ENCODE measurements around the gene NUDC.
"Not testable (repeated sequence)": the region's sequence is repeated elsewhere in the genome, so short reads cannot be mapped to it uniquely, and the experiment has no call there.

NUDC gene

DNA sequence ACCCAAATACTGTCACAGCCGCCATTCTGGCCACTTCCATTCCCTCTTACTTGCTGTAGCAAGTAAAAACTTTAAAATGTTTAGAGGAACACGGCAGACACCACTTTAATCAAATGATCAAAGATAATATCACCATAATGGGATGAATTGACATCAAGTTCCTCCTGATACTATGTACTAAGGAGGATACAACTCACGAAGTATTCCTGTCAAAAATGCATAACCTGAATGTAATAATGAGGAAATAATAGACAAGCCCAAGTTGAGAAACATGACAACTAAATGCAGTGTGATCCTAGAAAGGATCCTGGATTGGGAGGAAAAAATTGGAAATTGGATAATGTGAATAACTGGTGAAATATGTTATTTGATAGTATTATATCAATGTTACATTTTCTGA, 34.8 kb downstream of the NUDC start:
- DNase-seq: no peak

DNA sequence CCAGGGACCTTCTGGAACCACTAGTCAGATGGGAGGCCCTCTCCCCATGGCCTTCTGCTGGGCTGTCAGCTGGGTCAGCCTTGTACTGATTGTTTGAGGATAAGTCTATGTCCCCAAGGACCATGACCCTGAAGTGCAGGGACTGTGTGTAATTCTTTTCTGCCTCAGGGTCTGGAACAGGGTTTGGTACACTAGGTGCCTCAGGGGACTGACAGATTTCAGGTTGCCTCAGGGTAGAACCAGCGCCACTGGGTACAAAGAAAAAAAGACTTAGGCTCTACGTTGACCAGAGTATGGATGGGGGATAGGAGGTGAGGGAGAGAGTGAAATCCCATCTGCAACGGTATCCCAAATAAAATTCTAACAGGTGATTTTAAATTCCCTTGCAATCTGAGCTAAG, 35.8 kb downstream of the NUDC start:
- no peak for DNase-seq

DNA sequence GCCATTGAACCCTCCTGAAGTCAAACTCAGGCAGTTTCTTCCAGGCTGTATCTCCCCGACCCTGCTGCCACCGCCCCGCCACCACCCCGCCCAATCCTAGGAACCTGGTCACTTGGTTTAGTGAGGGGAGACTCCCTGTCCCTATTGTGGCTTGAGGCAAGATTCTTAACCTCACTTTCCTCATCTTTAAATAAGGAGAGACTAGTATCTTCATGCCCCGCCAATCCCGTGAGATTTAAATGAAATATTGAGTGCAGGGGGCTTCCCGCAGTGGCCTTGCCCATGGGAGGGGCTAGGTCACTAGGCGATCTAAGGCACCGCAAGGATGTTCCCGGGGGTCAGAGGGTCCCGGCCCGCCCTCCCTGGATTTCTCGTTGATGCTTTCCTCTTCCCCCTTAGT, 37.7 kb downstream of the NUDC start:
- no peak for DNase-seq

DNA sequence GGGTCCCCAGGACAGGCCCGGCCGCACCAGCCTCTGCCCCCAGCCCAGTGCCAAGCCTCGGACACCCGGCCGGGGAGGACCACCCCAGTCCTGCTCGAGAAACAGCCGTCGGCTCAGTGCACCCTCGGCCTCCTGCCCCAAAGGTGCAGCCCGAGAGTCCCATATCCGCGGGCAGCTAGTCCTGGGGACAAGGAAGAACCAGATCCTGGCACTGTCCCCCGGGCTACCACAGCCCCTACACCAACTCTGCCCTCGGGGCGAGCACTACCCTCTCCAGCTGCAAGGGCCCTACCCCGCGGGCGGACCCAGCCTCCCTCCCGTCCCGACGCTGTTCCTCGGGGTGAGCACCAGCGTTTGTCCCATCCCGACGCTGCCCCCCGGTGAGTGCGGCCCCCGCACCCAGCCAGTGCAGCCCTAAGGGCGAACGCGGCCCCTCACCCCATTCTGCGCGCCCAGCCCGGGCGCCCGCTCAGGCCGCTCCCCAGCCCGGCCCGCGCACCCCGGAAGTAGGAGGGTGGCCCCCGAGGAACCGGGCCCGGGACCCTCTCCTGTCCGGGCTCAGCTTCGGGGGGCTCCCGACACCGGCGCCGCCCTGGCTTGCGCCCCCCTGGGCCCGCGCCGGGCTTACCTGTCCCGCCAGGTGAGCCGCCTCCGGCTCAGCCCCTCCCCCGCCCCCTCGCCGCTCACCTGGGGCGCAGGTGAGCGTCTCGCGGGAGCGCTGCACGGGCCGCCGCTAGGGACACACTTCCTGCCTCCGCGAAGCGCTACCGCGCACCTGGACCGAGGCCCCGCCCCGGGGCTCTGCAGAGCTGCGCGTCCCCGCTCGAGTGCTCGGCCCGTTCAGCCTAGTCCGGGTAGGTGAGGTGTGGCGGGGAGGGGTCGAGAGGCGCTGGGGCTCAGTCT, 38.4 kb downstream of the NUDC start, which contains the start of gene KDF1:
KDF1 (minus strand) TSS at position 747 of the 903 bp plus-strand sequence. CDS start 8,088 bp downstream, outside the sequence.
- DNase-seq: no peak

DNA sequence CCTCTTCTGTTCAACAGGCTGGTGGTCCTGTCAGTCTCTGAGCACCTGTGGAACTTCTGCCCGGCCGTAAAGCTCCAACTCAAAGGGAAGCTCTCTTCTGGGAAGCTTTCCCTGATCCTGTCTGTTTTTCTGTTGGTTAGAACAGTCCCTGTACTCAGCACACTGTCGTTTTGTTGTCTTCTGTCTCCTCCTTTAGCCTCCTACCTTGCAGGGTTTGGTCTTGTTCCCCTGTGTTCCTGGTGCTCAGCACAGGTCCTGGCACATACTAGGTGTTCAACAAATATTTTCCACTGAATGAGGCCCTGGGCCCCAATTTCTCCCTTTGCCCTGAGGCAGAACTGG, 39.1 kb downstream of the NUDC start:
- DNase-seq: no peak

DNA sequence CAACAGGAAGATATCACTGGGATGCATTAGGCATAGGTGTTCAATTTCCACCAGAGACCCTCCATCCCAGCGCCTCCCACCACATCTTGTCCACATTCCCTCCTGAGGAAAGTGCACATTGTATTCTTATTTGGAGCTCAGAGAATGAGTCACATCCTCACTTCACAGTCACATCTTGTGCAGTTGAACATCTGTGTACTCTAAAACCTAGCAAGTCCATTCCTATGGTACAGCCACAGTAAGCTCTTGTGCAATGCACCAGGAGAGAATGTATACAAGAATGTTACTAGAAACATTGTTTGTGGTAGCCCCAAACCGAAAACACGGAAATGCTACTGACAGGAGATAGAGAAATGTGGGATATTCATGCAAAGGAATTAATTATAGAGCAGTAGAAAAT, 40.3 kb downstream of the NUDC start:
- no peak for DNase-seq

DNA sequence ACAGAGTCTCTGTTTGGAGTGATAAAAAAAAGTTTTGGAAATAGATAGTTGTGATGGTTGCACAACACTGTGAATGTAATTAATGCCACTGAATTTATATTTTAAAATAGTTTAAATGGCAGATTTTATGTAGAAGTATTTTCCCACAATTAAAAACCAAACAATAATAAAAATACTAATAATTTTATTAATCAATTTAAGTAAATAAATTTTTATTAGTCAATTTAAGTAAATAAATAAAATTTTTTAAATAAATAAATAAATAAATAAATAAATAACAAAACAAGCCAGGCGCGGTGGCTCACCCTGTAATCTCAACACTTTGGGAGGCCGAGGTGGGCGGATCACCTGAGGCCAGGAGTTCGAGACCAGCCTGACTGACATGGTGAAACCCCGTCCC, 43.7 kb downstream of the NUDC start:
- no peak for DNase-seq

DNA sequence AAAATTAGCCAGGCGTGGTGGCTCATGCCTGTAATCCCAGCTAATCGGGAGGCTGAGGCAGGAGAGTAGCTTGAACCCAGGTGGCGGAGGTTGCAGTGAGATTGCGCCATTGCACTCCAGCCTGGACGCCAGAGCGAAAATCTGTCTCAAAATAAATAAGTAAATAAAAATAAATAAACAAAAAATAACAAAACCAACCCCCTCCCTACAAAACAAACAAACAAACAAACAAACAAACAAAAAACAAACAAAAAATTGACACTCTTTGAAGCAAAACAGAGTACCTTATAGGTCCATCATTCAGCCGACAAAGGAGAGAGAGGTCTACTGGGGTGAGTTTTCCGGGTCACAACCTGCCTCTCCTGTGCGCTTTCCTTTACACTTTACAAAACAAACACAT, 44.1 kb downstream of the NUDC start:
- DNase-seq: no peak

DNA sequence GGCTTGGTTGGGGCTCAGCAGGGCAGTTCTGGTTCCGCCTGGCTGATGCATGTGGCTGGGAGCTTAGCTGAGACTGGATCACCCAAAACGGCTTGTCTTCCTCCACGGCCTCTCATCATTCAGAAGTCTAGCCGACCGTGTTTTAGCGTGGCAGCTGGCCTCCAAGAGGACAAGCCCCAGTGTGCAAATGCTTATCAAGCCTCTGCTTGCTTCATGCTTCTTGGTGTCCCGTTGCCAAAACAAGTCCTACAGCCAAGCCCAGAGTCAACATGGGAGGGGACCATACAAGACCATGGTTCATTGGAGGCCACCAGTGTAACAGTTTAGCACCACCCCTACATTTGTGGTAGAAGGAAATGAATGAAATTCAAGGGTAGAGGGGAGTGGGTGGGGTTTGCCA, 49.3 kb downstream of the NUDC start:
- no peak for DNase-seq

DNA sequence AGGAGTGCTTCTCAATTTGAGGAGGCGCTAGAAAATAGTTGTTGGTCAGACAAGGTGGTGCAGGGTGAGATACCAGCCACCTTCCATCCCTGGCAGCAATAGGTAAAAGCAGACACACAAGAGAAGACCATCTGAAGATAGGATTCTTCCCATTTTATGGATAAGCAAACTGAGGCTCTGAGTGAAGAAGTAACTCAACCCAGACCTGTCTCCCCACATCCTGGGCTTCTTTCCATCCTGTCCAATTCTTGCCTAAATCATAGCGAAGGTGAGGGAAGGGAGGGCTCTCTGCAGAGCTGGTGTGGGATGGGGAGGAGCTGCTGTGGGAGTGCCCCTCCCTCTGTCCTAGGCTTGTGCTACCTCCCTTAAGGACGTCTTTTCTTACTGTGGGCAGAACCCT, 50.0 kb downstream of the NUDC start:
- DNase-seq: no peak

DNA sequence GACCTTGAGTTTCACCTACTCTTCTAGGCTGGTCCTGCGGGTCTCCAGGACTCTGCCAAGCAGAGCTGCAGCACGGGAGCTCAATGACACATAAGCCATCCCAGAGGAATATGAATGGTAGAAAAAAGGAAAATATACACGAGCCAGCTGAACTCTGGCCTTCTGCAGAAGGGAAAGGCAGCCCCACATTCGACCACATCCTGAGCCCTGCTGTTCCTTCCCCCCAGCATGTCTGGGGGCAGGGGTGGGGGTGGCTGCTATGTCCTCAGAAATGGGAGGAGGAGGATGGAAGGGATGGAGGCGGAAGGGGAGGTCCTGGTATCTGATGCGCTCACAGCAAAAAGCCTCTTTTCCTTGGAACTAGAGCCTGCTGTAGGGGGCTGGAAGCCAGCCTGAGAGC, 50.8 kb downstream of the NUDC start:
- DNase-seq: no peak

DNA sequence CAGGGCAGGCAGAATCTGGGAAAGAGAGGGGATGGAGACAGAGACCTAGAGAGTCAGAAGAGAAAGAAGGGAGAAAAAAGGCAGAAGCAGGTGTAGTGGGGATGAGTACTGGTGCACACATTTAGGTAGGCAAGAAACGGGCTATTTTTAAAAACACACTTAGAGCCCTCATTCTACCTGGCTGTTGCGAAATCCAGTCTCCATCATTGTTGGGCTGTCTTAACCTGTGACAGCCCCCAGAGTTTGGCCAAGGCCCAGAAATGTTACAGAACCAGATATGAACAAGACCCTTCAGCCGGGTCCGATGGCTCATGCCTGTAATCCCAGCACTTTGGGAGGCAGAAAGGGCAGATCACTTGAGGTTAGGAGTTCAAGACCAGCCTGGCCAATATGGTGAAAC, 51.3 kb downstream of the NUDC start:
- no peak for DNase-seq

DNA sequence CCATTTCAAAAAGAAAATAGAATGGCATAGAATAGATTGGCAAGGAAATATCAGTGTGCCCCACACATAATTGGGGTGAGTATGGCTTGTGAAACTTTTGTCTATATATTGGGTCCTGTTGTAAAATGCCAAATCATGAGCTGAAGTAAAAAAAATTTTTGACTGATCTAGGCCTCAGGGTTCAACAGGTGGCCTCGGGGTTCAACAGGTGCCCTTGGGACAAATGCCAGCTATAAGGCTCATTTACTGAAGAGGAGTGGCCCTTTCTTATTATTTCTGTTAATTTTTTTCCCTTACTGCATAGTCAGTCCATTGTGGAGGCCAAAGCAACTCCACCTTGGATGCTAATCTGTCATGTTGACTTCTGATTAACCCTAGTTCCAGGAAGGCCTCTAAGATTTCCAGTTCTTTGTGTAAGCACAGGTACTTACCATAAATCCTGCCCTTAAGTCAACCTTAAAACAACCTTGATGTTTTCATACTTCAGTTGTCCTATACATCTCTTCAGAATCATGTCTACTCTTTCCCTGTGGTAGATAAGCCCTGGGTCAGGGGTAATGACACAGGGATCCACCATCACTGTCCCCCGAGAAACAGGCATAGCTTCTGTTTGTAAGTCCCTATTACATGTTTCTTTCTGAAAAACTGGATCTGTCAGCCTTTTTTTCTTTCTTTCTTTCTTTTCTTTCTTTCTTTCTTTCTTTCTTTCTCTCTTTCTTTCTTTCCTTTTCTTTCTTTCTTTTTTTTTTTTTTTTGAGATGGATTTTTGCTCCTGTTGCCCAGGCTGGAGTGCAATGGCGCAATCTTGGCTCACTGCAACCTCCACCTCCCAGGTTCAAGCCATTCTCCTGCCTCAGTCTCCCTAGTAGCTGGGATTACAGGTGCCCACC, 55.3 kb downstream of the NUDC start:
- no peak for DNase-seq

DNA sequence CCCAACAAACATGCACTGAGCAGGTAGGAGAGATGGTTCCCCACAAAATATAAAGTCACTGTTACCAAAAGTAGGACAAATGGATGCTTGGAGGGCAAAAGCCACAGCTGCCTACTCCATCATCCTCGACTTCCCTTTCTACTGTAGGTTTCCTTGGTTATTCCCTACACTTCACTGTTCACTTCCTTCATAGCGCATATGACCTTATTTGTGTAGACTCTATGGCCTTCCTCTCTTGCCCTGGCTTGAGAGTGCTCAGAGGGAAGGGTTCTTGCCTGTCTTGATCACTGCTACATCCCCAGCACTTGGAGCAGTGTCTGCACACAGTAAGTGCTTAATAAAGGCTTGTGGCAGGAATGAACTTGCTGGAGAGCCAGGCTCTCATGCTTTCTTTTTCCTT, 57.4 kb downstream of the NUDC start:
- no peak for DNase-seq

DNA sequence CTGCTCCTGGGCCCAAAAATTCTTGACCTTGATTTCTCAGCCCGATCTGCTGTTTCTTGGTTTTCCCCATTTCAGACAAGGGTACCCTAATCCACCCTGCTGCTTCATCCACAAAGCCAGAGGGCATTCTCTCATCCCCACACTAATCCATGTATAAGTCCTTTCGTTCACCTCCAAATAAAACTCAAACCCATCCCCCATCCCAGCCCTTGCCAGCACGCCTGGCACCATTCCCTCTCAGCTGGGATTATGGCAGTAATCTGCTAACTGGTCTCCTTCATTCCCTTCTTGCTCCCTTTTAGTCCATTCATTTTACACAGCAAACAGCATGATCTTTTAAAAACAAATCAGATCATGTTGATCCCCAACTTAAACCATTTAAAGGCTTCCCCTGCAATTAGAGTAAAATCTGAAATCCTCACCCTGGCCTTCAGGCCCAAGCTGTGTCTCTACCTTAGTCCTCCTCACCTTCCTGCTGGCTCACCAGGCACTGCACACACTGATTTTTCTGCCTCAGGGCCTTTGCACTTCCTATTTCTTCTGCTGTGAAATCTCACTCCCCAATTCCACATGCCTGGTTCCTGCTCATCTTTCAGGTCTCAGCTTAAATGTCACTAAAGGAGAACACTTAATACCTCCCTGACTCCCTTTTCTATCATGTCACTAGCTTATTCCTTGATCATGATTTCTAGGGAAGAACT, 59.8 kb downstream of the NUDC start:
- no peak for DNase-seq

DNA sequence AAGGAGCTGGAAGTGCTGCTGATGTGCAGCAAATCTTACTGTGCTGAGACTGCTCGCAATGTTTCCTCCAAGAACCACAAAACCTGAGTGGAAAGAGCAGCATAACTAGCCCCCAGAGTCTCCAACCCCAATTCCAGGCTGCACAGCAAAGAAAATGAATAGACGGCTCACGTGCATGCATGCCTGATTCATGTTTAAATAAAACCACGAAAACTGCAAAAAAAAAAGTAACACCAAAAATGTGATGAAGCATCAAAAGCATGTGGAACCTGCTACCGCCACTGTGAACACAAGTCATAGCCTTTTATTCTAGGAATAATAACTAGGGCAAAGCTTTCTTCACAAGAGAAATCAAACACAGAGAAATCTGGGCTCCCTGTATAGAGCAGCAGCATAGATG, 62.3 kb downstream of the NUDC start:
- DNase-seq: no peak

DNA sequence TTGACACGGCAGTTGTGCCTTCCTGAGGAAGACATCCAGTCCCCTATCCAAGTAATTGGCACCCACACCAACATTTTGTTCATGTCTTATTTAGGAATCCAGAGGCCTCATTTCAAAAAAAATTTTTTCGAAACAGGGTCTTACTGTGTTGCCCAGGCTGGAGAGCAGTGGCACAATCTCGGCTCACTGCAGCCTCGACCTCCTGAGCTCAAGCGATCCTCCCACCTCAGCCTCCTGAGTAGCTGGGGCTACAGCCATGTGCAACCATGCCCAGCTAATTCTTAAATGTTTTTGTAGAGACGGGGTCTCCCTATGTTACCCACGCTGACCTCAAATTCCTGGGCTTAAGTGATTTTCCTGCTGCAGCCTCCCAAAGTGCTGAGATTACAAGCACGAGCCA, 62.7 kb downstream of the NUDC start:
- no peak for DNase-seq

DNA sequence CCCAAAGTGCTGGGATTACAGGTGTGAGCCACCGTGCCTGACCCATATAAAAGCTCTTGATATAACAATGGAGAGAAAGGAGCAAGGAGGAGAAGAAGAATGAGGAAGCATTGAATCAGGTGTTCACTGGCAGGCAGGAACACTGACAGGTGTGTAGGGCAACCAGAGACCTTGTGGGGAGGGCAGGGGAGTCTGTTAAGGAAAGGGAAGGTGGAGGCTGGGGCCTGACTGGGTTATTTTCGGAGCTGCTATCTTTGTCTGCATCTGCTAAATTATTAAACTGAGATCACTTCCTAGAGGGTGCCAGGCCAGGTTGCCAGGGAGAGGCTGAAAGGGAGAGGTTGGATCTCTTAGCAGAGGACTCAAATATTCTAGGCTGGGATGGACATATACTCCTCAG, 65.1 kb downstream of the NUDC start:
- DNase-seq: no peak

DNA sequence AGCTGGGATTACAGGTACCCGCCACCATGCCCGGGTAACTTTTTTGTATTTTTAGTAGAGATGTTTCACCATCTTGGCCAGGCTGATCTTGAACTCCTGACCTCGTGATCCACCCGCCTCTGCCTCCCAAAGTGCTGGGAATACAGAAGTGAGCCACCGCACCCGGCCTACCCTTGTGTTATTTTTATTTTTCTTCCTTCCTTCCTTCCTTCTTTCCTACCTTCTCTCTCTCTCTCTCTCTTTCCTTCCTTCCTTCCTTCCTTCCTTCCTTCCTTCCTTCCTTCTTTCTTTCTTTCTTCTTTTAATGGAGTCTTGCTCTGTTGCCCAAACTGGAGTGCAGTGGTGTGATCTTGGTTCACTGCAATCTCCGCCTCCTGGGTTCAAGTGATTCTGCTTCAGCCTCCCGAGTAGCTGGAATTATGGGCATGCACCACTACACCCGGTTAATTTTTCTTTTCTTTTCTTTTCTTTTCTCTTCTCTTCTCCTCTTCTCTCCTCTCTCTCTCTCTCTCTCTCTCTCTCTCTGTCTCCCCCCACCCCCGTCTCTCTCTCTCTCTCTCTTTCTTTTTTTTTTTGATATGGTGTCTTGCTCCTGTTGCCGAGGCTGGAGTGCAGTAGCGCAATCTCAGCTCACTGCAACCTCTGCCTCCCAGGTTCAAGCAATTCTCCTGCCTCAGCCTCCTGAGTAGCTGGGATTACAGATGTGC, 68.0 kb downstream of the NUDC start:
- DNase-seq: not testable (repeated sequence)

DNA sequence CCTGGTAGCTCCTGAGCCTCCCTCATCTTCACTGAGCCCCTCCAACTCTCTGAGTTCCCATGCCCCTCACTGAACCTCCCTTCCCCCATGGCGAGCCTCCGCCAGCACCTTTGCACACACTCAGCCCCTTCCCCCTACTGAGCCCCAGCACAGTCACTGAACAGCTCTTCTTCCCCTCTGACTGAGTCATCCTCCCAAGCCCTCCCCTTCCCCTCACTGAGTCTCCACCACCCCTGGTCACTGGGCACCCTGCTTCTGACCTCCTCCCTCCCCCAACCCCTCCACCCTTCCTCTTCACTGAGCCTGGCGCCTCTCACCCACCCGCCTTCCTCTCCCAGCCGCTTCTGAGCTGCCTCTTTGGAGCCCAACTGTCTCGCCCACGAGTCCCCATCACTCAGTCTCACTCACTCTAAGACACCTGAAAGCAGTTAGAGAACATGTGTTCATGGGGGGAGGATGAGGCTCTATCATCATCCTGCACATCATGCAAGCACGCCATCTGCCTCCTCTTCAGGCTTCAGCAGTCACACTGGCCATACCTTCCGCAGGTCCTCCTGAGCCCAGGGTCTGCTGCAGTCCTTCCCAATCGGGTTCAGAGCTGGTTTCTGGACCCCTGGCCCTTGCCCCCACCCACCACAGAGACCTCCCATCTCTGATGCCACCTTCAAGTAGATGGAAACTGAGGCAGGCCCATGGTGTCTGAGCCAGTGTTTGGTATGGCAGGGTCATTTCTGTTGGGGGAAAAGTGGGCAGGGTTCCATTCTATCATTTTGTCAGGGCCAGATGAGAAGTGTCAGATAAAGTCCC, 70.0 kb downstream of the NUDC start:
- no peak for DNase-seq

DNA sequence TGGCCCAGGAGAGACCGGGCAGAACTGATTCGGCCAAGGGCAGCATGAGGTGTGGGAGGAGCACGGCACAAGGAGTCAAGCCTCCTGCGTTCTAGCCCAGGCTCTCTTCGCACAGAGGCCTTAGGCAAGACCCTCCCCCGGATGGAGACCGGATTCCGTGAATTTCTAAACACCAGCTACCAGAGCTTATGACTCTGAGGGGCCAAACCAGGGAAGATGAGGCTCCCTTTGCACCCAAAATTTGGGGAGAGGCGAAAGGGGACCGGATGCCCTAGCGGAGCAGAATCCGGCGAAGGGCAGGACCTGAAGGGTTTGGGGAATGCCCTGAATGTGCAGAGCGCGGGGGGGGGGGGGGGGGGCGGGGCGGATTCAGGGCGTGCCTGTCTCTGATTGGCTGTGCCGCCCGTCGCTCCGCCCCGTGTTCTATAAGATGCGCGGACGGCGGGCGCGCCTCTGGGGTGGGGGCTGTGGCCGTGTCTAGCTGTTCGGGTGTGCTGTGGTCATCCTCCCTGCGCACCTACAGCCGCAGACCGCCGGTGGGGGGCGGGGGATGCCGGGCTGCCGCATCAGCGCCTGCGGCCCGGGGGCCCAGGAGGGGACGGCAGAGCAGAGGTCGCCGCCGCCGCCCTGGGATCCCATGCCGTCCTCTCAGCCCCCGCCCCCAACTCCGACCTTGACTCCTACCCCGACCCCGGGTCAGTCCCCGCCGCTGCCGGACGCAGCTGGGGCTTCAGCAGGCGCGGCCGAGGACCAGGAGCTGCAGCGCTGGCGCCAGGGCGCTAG, 71.9 kb downstream of the NUDC start, which contains the start of gene TRNP1:
TRNP1 (plus strand) TSS at position 456 of the 783 bp plus-strand sequence; CDS start at position 551, 95 bp downstream.
- DNase-seq: peak; percentile 73
